Fibroblast of villous mesenchyme (primary cell): Measurements from ENCODE around the gene RAPGEF1. TPM values are rescaled to one million over a fixed set of nuclear protein-coding genes. Genes with fewer than 3 reads are reported as not detected.

Experiments used
- DNase-seq: peaks from one replicate; pipeline ENCODE4 v3.0.0-alpha.2; 2010; ENCODE audit warnings: low read depth
- H3K4me3 ChIP-seq: 2 replicates; pipeline ENCODE4 v1.5.1; 2011; ENCODE audit warnings: low read depth, mild to moderate bottlenecking, low read length
- total RNA-seq: library from RNA; depleted of rRNA; stranded (reverse); fragments of >200 nt; gene quantifications from 2 replicates; pipeline ENCODE4 v1.2.3, GENCODE V29; 2012
- TF ChIP-seq, protein P1 (sequence below): IDR thresholded peaks from 2 replicates; pipeline ENCODE4 v1.5.1; 2012; ENCODE audit warnings: low read depth, mild to moderate bottlenecking, low read length; ENCODE audit not compliant: insufficient read depth

The RAPGEF1 gene
- total RNA-seq, 1 donor: 22.9 TPM

DNA sequence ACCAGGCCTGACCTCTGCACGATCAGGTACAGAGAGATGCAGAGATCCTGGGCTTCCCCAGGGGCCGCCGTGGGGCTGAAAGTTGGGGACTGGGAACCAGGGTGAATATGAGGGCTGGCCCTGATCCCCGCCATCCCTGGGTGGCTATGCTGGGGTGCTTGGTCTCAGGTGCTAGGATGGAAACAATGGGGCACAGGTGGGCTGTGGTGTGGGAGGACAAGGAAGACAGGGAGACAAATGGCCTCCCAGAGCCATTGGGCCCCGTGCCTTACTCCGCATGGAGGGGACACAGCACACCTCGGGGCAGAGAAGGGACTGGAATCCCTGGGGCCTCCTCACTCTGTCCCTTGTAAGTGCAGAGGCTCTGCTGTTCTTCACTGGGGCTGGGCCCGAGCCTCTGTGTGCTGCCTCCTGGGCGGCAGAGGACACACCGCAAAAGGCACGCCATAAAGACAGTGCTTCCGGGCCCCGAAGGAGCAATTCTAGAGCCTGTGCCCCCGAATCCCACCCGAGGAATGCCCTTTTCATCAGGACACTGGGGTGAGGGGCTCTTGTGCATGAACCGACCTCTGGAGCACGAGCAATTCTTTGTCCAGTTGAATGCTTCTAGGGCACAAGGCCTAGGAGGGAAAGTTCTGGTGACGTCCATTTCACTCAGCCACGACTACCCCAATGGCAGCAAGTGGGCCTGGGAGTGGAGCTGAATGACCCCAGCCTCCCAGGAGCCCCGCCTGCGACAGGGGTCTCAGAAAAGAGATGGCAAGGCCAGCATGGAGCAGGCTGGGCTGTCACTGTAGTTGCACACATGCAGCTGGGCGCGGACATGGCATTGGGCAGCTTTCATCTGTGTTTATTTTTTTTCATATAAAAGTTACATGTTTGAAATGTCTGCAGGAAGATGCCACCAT, 163.7 kb downstream of the RAPGEF1 start:
- DNase-seq: no peak
- no peak overlapping the region for H3K4me3 ChIP-seq
- TF ChIP-seq, protein P1, sequence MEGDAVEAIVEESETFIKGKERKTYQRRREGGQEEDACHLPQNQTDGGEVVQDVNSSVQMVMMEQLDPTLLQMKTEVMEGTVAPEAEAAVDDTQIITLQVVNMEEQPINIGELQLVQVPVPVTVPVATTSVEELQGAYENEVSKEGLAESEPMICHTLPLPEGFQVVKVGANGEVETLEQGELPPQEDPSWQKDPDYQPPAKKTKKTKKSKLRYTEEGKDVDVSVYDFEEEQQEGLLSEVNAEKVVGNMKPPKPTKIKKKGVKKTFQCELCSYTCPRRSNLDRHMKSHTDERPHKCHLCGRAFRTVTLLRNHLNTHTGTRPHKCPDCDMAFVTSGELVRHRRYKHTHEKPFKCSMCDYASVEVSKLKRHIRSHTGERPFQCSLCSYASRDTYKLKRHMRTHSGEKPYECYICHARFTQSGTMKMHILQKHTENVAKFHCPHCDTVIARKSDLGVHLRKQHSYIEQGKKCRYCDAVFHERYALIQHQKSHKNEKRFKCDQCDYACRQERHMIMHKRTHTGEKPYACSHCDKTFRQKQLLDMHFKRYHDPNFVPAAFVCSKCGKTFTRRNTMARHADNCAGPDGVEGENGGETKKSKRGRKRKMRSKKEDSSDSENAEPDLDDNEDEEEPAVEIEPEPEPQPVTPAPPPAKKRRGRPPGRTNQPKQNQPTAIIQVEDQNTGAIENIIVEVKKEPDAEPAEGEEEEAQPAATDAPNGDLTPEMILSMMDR: no peak

DNA sequence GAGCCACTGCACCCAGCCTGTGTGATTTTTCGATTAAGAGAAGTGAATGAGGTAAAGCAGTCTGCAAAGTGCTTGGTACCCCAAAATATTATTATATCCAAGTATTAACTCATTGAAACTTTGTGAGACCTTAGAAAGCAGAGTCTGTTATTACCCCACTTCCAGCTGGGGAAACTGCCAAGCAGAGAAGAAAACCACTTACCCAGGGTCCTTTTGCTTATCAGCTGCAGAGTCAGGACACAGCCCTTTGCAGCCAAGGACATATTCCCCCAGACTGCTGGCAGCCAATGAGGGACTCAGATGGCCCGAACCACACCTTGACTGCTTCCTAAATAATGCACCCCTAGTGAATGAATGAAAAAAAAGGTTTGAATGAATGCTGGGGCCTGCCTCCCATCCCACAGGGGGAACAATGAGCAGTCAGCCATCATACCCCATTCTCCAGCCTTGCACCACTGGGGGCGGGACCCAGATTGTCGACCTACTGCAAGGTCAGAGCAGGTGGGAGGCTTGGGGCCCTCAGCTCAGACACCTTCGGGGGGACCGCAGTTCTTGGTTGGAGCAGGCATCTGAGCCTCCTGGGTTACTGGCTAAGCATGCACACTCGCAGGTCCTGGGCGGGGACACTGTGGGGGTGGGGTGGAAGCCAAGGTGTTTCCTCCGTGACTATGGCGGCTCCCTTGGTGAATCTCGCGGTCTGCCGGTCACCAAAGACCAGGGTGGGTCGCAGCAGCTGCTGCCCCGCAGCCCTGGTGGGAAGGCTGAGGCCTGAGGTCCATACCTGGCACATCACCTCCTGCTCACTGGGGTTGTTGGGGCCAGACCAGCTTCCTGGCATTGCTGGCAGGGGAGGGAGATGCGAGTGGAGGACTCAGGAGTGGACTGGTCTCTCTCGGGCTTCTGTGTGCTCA, 164.9 kb downstream of the RAPGEF1 start:
- no peak for DNase-seq
- TF ChIP-seq, protein P1: no peak
- H3K4me3 ChIP-seq: no peak overlapping the region

DNA sequence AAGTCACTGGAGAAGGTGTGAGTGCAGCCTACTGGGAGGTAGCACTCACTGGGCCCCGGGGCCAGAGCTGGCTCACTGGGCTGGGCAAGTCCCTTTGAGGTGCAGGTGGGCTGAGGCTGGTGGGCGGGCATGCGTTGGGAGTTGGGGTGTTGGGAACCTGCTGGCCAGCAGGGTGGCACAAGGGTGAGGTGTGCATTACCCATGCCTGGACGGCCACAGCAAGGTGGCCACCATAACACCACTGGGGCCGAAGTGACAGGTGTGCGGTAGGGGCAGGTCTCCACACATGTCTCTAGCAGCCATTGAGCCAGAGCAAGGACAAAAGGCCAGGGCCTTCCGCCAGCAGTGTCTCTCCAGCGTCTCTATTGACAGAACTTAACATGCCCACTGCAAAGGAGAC, 172.0 kb downstream of the RAPGEF1 start:
- no peak for DNase-seq
- no peak overlapping the region for H3K4me3 ChIP-seq
- TF ChIP-seq, protein P1: no peak

DNA sequence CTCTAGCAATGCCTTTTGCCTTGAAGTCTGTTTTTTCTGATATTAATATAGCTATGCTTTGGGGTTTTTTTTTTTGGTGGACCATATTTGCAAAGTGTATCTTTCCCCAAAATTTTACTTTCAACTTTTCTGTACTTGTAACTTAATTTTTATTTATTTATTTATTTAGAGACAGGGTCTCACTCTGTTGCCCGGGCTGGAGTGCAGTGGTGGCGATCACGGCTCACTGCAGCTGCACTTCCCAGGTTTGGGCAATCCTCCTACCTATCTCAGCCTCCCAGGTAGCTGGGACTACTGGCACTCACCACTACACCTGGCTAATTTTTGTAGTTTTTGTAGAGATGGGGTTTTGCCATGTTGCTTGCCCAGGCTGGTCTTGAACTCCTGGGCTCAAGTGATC, 173.7 kb downstream of the RAPGEF1 start:
- no peak for DNase-seq
- TF ChIP-seq, protein P1: no peak
- H3K4me3 ChIP-seq: no peak overlapping the region

DNA sequence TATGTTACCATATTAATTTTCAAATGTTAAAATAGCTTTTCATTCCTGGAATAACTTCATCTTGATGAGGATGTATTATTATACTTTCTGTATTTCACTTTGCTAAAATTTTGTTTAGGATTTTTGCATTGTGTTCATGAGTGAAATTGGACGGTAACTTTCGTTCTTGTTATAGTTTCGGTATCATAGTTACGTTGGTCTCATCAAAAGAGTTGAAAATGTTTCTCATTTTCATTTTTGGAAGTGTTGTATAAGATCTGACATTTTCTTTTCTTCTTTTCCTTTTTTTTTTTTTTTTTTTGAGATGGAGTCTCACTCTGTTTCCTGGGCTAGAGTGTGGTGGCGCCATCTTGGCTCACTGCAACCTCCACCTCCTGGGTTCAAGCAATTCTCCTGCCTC, 174.5 kb downstream of the RAPGEF1 start:
- TF ChIP-seq, protein P1: no peak
- H3K4me3 ChIP-seq: no peak overlapping the region
- no peak for DNase-seq

DNA sequence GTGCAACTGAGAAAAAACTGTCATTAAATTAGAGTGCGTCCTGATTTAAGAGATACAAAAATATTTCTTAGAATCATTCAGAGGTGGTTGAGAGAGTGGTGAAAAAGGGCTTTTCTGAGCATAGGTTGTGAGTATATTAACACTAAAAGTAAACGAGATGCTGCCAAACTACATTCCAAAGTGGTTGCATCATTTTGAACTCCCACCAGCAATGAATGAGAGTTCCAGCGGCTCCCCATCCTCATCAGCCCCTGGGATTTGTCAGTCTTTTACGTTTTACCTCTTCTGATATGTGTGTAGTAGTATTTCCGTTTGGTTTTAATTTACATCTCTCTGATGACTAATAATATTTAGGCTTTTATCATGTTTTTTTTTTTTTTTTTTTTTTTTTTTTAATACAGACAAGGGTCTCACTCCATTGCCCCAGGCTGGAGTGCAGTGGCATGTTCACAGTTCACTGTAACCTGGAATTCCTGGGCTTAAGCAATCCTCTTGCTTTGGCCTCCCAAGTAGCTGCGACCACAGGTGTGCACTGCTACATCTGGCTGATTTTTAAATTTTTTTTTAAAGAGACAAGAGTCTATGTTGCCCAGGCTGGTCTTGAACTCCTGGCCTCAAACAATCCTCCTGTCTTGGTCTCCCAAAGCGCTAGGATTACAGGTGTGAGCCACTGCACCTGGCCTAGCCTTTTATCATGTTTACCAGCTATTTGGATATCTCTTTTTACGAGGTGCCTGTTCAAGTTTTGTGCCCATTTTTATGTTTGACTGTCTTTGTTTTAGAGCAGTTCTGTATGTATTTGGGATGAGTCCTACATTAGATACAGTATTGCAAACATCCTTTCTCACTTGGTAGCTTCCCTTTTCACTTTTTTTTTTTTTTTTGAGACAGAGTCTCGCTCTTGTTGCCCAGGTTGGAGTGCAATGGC, 177.6 kb downstream of the RAPGEF1 start:
- DNase-seq: no peak
- TF ChIP-seq, protein P1: no peak
- no peak overlapping the region for H3K4me3 ChIP-seq
